T-helper 1 cell treated with Interleukin-12 subunit alpha and Interleukin-12 subunit beta and Interleukin-4 antibody, amounts not matched to agents 30 ng/mL and 1 ng/mL, for 36 hours (primary cell): ENCODE measurements around the gene MBTD1. TPM values are rescaled to one million over a fixed set of nuclear protein-coding genes. Genes with fewer than 3 reads are reported as not detected.

Source experiments
- intact Hi-C: fragments of 100-400 bp; cut with micrococcal nuclease; formaldehyde crosslinking; loops from one replicate; pipeline ENCODE4 v1.15.1; 2024
- total RNA-seq: library from RNA; stranded (reverse); gene quantifications from 2 replicates; pipeline ENCODE4 v1.2.3, GENCODE V29; 2022

The MBTD1 gene
- total RNA-seq, 1 donor from 2014 or later = 13.7 TPM

DNA sequence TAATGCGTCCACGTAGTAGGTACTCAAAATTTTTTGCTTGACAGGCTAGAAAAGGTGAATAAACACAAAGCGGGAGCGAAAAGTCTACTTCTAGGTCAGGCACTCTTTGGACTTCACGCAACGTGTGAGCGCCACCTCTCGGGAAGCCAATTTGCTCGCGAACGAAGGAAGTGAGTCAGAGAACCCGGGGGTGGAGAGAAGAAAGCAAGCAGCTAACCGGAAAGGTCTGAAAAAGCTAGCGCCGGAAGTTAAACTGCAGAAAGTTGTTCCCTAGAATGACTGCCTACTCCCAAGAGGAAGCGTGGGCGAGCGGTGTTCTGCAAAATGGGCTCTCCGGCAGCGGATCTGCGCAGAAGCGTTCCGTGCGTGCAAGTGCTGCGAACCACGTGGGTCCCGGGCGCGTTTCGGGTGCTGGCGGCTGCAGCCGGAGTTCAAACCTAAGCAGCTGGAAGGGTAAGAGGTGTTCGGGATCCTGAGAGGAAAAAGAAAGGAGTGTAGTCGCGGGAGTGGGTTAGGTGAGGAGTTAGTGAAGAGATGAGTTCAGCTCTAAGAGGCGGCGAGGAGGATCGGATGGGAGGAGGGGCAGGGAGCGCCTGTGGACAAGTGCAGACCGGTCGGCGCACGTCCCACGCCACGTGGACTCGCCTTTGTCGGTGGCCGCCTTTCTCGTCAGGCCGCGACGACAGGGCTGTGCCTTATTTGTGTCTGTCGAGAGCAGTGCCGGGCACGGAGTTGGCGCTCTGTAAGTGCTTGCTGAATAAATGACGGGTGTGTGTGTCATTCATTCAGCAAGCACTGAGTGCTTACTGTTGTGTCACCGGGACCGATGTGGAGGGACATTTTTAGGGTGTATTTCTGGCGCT lies 106.4 kb downstream of the MBTD1 start, which contains the start of gene NME1:
Gene NME1 (plus strand): TSS at position 350 of the 863 bp plus-strand sequence. CDS start 2,096 bp downstream, outside the sequence.
- intact Hi-C loops = loop anchor here (1.0 to 2.0 kb wide), 14 partner anchors 13 to 606 kb away; partner anchors contain the start of genes MBTD1, NME2, SPATA20 and TOB1

DNA sequence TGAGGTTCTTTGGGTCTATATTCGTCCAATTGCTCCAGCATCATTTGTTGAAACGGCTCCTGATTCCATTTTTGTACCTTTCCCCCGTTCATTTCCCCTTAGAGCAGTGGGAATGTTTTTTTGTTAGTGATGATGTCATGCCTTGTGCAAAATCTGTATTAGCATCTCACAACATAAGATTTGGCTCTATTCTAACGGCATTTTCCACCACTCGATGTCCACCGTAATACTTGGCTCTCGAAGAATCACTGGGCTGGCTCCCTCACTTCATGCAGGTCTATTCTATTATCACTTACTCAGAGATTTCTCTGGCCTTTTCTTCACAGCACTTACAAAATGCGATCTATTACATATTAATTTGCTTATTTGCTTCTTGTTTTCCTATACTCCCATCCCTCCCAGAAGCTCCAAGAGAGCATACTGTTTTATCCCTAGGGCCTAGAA lies 107.1 kb downstream of the MBTD1 start:
- intact Hi-C loops = loop anchor here (1.0 to 2.0 kb wide), 14 partner anchors 14 to 605 kb away; partner anchors contain the start of genes MBTD1, NME2, SPATA20 and TOB1

DNA sequence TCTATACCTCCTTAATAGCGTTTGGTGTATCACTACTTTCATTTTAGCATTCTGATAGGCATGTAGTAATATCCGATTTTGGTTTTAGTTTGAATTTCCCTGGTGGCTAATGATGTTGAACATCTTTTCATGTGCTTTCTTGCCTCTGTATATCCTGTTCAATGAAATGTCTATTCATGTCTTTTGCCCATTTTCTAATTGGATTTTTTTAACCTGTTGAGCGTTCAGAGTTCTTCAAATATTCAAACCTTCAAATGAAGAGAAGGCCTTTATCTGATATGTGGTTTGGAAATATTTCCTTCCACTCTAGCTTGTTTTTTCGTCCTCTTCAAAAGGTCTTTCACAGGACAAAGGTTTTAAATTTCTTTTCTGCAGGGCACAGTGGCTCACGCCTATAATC lies 108.9 kb downstream of the MBTD1 start:
- intact Hi-C loops = no loop called here

DNA sequence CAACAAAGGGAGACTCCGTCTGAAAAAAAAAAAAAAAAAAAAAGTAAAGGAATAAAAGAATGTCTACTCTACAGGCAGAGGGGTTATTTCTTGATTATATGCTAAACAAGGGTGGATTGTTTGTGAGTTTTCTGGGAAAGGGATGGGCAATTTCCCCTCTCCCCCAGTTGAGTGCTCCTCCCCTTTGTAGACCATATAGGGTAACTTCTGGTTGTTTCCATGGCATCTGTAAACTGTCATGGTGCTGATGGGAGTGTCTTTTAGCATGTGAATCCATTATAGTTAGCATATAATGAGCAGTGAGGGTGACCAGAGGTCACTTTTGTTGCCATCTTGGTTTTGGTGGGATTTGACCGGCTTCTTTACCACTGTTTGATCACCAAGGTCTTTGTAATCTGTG lies 110.7 kb downstream of the MBTD1 start:
- intact Hi-C loops = no loop called here

DNA sequence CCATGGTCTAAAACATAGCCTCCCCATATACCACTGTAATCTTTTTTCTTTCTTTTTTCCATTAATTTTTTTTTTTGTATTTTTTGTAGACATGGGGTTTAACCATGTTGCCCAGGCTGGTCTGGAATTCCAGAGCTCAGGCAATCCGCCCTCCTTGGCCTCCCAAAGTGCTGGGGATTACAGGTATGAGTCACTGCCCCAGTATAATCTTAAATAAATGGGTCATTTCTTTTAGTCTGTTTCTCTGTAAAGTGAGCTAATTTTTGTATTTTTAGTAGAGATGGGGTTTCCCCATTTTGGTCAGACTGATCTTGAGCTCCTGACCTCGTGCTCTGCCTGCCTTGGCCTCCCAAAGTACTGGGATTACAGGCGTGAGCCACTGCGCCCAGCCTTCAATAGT lies 112.2 kb downstream of the MBTD1 start:
- intact Hi-C loops = no loop called here

DNA sequence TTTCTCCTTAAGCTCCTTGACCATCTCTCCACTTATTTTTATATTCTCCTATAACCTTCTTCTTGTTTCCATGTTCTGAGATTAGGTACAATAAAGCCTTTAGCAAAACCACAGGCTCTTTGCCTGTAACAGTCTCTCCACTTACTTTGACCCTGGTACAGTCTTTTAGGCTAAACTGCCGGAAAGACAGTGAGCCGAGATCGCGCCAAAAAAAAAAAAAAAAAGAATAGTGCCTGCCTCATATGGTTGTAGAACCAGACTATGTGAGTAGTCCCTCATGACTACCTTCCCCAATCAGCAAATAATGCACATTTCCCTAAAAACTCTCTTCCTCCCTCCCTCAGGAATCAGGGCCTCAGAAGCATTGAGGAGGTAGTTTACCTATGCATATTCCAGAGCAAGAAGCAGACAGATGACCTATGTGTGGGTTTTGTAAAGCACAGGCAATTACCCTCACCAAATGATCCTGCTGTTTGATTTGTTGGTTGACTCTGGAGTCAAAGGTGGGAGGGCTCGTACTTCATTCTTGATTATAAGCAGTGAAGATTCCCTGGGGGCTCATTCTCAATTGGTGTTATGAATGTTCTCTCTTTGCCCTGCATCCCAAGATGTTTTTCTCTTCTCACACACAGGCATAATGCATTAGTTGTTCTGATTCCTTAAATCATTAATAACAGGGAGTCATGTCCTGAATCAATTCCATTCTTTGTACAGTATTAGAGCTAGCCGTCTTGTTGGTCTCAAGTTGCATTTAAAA lies 115.4 kb downstream of the MBTD1 start:
- intact Hi-C loops = no loop called here

DNA sequence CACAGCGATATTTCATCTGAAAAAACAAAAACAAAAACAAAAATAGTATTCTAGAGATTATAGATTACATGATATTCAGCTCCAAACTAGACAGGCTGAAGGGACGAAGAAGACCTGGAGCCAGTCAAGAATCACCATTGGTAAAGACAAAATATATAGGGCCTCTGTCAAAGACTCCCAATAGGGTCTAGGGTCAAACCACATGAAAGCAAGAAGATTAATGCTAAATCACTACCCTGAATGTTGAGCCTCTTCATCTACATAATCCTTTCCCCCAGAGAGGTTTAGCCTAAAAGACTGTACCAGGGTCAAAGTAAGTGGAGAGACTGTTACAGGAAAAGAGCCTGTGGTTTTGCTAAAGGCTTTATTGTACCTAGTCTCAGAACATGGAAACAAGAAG lies 117.3 kb downstream of the MBTD1 start:
- intact Hi-C loops = no loop called here

DNA sequence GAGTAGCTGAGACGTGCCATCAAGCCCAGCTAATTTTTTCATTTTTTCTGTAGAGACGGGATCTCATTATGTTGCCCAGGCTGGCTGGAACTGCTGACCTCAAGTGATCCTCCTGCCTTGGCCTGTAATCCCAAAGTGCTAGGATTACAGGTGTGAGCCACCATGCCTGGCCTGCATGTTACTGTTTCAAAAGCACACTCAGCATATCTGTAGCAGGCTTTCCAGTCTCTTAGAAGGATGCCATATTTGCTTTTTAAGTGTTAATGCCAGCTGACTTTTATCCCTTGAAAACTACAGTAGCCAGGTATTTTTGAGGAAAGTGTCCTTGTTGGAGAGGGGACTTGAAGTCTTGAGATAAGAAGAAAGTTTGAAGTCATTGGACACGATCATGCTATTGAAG lies 123.9 kb downstream of the MBTD1 start:
- intact Hi-C loops = no loop called here

DNA sequence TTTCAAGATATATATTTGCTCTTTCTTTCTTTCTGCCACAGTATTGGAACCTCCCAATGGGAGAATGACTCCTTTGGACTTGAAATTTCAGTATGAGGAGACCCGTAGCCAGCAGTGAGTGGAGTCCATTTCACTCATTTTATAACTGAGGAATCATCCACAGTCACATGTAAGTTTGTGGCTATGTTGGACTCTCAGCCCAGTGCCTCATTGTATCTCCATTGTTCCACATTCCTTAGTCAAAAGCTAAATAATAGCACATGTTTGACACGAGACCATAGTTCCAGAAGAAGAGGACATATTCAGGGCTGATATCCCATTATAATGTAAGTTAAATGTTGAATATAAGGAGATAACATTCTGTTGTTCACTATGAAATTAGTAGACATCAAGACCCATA lies 126.5 kb downstream of the MBTD1 start:
- intact Hi-C loops = no loop called here

DNA sequence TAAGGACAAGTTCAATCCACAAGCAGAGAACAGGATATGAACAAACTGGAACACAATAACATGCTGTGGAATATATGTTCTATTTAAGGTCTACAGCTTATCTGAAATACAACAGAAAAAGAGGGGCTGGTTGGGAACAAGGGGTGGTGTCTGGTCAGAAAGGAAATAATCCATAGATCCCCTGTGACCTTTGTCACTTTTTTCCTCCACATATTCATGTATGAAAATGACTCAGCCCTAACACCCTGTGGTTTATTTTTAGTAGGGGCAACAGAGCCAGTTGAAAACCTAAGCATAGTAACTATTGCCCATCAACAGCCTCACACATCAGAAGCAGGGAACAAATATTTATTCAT lies 126.9 kb downstream of the MBTD1 start:
- intact Hi-C loops = no loop called here

DNA sequence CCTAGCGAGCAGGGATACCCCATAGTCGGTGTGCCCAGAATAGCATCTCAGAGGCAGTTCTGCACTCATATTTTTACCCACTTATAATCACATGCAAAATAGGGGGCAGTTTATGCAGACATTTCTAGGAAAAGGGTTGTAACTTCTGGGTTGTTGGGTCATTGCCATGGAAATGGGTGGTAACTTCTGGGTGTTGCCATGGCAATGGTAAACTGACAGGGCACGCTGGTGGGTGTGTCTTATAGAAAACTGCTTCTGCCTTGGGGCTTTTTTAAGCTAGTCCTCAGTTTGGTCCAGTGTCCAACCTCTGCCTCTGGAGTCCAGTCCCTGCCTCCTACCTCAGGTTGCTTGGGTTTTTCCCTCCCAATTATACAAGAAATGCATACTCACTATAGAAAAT lies 131.8 kb downstream of the MBTD1 start:
- intact Hi-C loops = no loop called here

Other genes with a start within 250 kb of the MBTD1 start
- 54.6 and 56.8 TPM in 2 replicates for gene SPAG9, start 139.2 kb downstream of the MBTD1 start, total RNA-seq
- gene NME1, start 106.5 kb downstream of the MBTD1 start, total RNA-seq = 153 and 158 TPM in 2 replicates
- gene NME2, start 93.6 kb downstream of the MBTD1 start, total RNA-seq = 387 and 403 TPM in 2 replicates
- gene UTP18, start 497 bp upstream of the MBTD1 start, total RNA-seq = 52.6 and 52.9 TPM in 2 replicates